Inferior parietal cortex (tissue), 1 donor: ENCODE data around the gene MCRIP2.
A peak's percentile ranks its signal among the peaks of the same experiment; 100 is the strongest.

Experiments
- DNase-seq: peaks from one replicate; pipeline ENCODE4 v3.0.0-alpha.2; 2016; ENCODE audit errors: extremely low spot score

MCRIP2 gene

DNA sequence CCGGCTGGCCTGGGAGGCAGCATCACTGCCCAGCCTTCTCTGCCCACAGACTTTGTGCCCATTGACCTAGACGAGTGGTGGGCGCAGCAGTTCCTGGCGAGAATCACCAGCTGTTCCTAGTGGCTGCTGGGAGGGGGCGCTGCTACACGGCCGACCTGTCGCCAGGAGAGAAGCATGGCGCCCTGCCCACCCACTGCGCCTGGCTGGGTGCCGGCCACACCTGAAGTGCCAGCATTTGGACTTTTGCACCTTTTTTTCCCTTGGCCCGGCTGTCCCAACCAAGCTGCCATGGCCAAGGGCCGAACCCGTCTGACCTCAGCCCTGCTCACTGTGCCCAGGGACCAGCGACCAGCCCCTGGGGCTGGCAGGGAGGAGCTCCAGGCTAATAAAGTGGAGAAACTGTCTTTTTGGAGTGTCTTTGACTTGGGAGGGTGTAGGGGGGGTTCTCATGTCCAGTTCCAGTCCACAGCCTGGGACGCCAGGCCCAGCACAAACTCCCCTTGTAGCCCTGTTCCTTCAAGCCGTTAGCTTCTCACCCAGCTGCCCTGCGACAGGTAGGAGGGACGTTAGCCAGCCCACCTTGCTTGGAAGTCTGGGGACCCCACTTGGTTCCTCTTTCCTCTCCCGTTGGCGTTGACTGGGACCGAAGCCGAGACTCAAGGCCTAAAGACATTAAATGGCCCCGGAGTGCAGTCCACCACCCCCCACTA lies 6.6 kb downstream of the MCRIP2 start:
- no peak for DNase-seq

- peak; percentile 94 for DNase-seq
These were observed 7.4 kb downstream of the MCRIP2 start, which contains the start of gene WDR90 for GRCh38 chr16:648781-649589. WDR90 (plus strand) TSS chr16:649365; CDS start chr16:649417, 52 bp downstream.

GRCh38 chr16:649631-650030 lies 8.0 kb downstream of the MCRIP2 start:
- DNase-seq: no peak

DNA sequence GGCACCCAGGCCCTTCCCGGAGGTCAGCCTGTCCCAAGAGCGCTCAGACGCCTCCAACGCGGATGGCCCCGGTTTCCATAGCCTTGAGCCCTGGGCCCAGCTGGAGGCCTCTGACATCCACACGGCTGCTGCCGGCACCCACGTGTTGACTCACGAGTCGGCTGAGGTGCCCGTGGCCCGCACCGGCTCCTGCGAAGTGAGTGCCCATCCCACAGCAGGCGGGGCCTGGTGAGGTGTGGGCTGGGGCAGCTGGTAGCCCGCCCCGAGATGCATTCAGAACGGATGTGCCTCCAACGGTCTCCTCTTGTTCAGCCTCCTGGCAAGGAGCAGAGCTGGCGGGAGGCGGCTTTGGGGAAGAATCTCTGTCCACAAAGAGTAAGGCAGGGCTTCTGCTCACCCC lies 10.2 kb downstream of the MCRIP2 start:
- no peak for DNase-seq

- no peak for DNase-seq
These were observed 11.1 kb downstream of the MCRIP2 start for GRCh38 chr16:652454-653305.

DNA sequence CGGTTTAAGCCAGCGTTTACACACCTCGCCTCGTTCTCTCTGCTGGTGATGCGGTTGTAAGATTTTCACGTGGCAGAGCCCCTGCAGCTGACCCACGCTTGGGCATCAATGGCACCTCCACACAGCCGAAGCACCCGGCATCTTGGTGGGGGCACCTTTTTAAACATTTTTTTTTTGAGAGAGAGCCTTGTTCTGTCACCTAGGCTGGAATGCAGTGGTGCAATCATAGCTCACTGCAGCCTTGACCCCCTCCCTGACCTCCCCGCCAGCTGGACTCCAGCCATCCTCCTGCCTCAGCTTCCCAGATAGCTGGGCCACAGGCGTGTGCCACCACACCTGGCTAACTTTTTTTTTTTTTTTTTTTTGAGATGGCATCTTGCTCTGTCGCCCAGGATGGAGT lies 12.4 kb downstream of the MCRIP2 start:
- DNase-seq: no peak

- DNase-seq: no peak
These were observed 15.9 kb downstream of the MCRIP2 start for GRCh38 chr16:657487-657886.

DNA sequence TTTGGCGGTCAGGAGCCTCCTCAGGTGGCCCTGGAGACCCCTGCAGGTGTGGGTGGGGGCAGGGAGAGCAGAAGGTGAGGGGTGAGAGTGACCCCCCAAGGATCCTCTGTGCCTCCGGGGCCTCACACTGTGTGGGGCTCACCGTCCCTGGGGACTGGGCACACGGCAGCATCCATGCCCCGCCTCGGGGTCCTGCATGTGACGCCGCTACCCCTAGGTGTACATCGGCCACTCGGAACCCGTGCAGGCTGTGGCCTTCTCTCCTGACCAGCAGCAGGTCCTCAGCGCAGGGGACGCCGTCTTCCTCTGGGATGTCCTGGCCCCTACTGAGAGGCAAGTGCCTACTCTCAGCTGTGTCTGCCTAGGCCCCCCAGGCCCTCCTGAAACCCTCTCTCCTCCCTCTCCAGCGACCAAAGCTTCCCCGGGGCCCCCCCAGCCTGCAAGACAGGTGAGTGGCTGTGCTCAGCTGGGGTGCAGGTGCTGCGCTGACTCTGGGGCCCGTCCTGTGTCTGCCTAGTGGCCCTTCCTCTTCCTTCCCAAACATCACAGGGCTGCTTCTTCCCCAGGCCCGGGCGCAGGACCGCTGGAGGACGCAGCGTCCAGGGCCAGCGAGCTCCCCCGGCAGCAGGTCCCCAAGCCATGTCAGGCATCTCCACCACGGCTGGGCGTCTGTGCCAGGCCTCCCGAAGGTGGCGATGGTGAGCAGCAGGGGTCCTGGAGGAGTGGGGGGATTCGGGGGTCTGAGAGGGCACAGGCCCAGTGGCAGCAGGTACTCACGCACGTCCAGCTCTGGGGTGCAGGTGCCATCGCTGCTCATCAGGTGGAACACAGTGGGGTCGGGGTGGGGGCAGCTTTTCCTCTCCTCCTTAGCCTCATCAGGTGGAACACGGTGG lies 17.3 kb downstream of the MCRIP2 start:
- DNase-seq: no peak

DNA sequence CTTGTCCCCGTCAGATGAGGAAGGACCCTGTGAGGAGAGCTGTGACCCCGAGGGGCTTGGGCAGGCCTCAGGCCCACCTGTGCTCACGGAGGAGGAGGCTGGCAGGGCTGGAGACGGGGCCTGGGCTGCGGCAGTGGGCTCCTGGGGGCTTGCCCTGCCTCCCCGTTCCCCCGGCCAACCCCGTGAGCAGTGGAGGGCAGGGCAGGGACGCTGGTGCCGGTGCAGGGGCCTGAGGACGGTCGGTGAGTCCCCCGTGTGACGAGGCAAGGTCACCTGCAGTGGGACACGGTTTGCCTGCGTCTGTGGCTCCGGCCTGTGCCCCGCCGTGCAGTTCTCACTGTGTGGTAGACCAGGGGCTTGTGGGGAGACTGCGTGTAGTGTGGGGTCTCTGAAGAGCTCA lies 18.0 kb downstream of the MCRIP2 start:
- DNase-seq: no peak

DNA sequence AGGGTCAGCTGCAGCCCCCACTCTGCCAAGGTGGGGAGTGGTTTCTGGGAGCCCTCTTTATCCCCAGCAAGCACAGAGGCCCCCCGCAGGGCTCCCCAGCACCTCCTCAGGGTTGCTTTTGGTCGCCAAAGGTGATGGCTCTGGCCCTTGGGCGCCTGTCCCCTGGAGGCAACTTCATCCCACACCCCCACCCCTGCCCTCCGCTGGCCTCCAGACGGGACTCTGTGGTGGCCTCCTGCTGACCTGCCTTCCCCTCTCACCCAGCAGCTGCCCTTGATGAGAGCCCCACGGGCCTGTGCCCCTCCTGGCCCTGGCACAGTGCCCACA lies 18.5 kb downstream of the MCRIP2 start:
- no peak for DNase-seq

GRCh38 chr16:660459-661183 lies 19.0 kb downstream of the MCRIP2 start:
- peak; percentile 75 for DNase-seq

DNA sequence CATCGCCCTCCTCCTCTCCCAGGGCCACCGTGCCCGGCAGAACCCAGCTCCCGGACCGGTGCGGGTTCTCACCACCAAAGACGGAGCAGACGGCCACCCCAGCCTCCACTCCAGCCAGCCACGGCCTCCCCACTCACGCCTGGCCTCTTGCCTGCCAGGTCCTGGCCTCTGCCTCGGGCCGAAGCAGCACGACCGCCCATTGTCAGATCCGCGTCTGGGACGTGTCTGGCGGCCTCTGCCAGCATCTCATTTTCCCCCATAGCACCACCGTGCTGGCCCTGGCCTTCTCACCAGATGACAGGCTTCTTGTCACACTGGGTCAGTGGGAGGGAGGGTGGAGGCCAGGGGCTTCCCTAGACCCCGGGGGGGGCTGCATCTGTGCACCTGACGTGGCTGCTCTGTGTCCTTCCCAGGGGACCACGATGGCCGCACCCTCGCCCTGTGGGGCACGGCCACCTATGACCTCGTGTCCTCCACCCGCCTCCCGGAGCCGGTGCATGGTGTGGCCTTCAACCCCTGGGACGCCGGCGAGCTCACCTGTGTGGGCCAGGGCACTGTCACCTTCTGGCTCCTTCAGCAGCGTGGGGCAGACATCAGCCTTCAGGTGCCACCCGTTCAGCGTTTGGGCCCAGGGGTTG lies 19.7 kb downstream of the MCRIP2 start:
- DNase-seq: no peak

GRCh38 chr16:662095-662494 lies 20.5 kb downstream of the MCRIP2 start:
- no peak for DNase-seq

DNA sequence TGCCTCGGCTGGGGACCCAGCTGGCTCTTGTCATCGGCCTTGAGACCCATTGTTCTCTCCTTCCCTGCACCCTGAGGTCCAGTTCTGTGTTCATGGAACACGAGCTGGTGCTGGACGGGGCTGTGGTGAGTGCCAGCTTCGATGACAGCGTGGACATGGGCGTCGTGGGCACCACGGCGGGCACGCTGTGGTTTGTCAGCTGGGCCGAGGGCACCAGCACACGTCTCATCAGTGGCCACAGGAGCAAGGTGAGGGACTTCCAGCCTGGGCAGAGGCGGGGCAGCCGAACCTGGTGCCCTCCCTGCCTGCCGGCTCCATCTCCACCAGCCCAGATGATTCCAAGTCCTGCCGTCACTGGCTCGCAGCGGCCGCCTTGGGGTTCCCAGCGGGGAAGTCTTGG lies 21.0 kb downstream of the MCRIP2 start:
- DNase-seq: no peak

DNA sequence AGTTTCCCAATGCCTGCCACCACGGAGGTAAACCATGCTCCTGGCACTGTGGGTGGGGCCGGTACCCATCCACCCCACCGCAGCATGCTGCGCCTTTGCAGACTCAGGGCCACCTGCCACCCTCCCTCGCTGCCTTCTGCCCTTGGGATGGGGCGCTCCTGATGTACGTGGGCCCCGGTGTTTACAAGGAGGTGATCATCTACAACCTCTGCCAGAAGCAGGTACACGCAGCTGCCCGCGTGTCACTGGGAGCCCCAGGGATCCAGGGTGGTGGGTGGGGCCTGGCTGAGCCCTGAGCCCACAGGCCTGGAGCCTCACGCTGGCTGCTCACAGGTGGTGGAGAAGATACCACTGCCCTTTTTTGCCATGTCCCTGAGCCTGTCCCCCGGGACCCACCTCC lies 24.9 kb downstream of the MCRIP2 start:
- no peak for DNase-seq

DNA sequence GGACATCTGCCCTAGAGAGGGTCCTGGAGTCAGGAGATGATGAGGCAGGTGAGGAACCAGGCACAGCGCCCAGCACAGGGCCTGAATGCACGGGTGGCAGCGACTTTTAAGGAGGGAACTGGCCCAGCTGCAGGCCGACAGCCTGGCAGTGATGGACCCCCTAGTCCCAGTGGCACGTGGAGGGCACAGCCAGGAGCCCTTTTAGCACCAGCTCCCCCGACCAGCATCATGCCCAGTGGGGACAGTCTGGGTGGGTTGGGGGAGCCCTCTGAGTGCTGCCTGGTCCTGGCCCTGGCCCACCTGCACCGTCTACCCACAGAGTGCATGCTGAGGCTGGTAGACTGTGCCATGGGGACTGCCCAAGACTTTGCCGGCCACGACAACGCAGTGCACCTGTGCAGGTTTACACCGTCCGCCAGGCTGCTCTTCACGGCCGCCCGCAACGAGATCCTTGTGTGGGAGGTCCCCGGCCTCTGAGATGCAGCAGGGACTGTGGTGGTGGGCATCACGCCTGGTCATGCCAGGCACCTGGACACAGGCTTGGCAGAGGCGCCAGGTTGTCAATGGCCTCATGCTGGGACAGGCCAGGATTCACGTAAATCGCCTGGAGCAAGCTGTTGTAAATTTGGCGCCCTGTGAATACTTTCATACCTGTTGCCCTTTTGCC lies 25.6 kb downstream of the MCRIP2 start:
- DNase-seq: no peak

- DNase-seq: peak; percentile 91
These were observed 26.3 kb downstream of the MCRIP2 start, which contains the start of gene RHOT2 for GRCh38 chr16:667780-668518. RHOT2 (plus strand) TSS chr16:668132; CDS start chr16:668200, 68 bp downstream.

DNA sequence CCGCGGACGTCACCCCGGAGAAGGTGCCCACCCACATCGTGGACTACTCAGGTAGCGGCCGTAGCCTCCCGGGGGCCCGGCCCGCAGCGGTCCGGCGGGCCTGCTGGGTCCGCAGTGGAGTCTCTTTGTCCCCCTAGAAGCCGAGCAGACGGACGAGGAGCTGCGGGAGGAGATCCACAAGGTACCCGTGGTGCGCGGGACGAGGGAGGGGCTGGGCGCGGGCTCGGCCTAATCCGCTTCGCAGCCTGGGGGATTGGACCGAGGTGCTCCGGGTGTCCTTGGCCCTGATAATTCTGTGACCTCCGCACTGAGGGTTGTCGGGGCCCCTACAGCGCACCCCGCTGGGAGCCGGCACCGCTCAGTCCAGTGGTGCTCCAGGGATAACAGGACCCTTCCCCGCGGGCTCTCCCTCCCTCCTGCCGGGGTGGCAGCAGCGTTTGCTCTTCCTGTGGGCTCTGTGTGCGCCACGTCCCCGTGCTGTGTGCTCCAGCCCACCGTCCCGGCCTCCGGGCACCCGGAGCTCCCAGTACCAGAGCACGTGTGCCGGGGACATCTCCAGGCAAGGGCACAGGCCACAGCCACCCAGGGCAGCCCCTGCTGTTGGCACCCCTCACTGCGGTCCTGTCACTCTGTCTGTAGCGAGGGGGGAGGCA lies 27.0 kb downstream of the MCRIP2 start:
- no peak for DNase-seq
